ENCODE results near the gene DIDO1. TPM values are rescaled to one million over a fixed set of nuclear protein-coding genes. Genes with fewer than 3 reads are reported as not detected.
A peak's percentile ranks its signal among the peaks of the same experiment; 100 is the strongest.

The DIDO1 gene
- total RNA-seq, 1 donor from 2014 or later = 53.6 TPM

DNA sequence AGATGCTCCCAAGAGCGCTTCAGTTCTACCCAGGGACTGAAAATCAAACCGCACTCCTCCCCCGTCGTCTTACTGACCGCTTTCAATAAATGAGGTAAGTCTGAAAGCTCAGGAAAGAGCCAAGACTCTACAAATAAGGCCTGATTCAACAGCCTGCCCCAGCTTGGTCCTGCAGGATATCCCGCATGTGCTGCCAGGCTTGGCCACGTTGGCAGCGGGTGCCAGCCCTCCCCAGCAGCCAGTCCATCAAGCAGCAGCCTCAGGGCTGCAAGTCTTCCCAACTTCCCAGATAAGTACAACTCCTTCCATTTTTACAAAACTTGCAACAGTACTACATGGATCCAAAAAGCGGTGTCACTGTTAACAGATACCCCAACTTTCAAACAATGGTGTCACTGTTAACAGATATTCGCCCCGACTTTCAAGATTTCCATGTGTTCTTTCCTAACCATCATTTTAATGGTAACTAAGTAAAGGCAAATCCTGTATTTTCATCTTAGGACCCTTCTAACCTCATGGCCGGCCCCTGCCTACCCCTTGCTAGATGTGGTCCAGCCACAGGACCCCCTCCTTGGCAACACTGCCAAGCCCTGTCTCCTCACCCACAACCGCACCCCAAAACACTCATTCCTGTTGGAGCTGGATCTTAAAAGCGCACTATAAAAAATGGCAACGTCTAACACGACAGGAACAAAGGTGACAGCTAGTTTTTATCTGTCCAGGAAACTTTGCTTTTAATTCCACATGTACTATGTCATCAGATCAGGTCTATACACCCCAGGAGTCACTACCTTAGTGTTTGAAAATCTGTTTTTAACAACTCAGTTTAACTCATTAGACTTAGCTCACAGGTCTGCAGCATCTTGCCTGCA is 28.0 kb downstream of the DIDO1 start:
- Mint-ChIP-seq H3K4me1 (ENCODE audit: unreplicated experiment) (peaks cover 6% of the 10 kb centered on the region), H3K27me3 (ENCODE audit: unreplicated experiment) (no peaks in the 10 kb centered on the region), H3K4me3 (ENCODE audit: unreplicated experiment) (no peak overlapping the region), H3K9me3 (ENCODE audit: unreplicated experiment) (no peaks in the 10 kb centered on the region), H3K36me3 (ENCODE audit: unreplicated experiment) (peaks cover 29% of the 10 kb centered on the region), H3K27ac (ENCODE audit: unreplicated experiment) (peak overlapping the region; percentile 23)
- TF ChIP-seq, protein P1, sequence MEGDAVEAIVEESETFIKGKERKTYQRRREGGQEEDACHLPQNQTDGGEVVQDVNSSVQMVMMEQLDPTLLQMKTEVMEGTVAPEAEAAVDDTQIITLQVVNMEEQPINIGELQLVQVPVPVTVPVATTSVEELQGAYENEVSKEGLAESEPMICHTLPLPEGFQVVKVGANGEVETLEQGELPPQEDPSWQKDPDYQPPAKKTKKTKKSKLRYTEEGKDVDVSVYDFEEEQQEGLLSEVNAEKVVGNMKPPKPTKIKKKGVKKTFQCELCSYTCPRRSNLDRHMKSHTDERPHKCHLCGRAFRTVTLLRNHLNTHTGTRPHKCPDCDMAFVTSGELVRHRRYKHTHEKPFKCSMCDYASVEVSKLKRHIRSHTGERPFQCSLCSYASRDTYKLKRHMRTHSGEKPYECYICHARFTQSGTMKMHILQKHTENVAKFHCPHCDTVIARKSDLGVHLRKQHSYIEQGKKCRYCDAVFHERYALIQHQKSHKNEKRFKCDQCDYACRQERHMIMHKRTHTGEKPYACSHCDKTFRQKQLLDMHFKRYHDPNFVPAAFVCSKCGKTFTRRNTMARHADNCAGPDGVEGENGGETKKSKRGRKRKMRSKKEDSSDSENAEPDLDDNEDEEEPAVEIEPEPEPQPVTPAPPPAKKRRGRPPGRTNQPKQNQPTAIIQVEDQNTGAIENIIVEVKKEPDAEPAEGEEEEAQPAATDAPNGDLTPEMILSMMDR (IDR thresholded peaks at IDR 0.05) = no peak
- DNase-seq (ENCODE audit: extremely low spot score, unreplicated experiment) = no peak

DNA sequence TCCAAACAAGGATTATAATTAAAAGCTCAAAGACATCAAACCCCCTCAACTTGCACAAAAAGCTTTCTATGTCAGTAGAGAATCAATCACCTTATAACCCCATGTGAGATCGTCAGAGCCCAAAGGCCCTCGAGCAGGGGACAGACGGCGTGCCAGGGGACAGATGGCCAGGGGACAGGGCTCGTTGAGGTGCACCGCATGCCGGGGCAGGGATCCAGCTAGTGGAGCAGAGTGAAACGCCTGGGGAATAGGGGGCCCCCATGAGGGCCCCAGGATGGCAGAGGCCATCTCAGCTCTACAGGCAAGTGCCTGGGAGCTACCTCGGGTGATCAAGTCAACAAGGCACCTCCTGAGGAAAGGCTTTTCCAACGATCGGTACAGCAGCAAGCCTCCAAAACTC is 28.6 kb downstream of the DIDO1 start:
- peaks cover 6% of the 10 kb centered on the region for H3K4me1 Mint-ChIP-seq (ENCODE audit: unreplicated experiment)
- no peak overlapping the region for H3K27ac Mint-ChIP-seq (ENCODE audit: unreplicated experiment)
- H3K4me3 Mint-ChIP-seq (ENCODE audit: unreplicated experiment) = no peak overlapping the region
- no peaks in the 10 kb centered on the region for H3K27me3 Mint-ChIP-seq (ENCODE audit: unreplicated experiment)
- H3K9me3 Mint-ChIP-seq (ENCODE audit: unreplicated experiment) = no peaks in the 10 kb centered on the region
- H3K36me3 Mint-ChIP-seq (ENCODE audit: unreplicated experiment) = peaks cover 34% of the 10 kb centered on the region
- no peak for DNase-seq (ENCODE audit: extremely low spot score, unreplicated experiment)
- TF ChIP-seq, protein P1 (IDR thresholded peaks at IDR 0.05) = no peak

DNA sequence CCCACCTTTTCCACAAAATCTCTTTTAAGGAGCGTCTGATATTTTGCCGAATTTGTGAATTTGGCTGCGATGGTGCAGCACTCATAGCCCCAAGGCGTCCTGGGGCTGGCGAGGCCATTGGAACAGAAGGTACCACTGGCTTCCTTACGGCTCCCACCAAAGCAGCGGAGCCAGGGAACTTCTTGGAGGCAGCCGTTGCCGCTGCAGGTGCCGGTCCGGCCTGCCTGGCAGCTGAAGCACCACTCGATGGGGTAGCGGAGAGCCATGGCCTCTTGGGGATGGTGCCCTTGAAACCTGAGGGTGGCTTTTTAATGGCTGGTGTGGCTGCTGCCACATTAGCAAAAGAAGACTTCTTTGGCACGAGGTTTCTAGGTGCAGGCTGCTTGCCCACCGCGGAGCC is 29.8 kb downstream of the DIDO1 start:
- no peak overlapping the region for H3K27ac Mint-ChIP-seq (ENCODE audit: unreplicated experiment)

DNA sequence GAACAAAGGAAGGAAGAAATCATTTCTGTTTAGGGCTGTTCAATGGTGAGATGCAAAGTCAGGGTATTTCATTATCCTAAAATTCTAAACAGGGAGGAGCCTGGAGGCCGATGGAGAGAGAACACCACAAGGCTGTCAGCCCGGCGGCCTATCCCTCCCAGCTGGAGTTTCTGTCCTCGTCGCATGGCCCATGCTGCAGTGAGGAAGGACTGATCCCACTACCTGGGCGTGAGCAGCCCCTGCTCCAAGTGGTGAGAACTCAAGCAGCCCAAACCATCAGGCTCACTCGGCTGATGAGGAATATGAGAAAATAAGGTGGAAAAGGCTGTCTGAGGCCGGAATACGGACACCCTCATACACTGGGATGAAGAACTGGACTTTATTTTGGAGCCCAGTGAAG is 30.8 kb downstream of the DIDO1 start:
- no peaks in the 10 kb centered on the region for H3K27me3 Mint-ChIP-seq (ENCODE audit: unreplicated experiment)
- H3K4me1 Mint-ChIP-seq (ENCODE audit: unreplicated experiment) = peaks cover 4% of the 10 kb centered on the region
- H3K4me3 Mint-ChIP-seq (ENCODE audit: unreplicated experiment) = no peak overlapping the region
- DNase-seq (ENCODE audit: extremely low spot score, unreplicated experiment) = no peak
- H3K36me3 Mint-ChIP-seq (ENCODE audit: unreplicated experiment) = peaks cover 42% of the 10 kb centered on the region
- no peak overlapping the region for H3K27ac Mint-ChIP-seq (ENCODE audit: unreplicated experiment)
- TF ChIP-seq, protein P1 (IDR thresholded peaks at IDR 0.05) = no peak
- no peaks in the 10 kb centered on the region for H3K9me3 Mint-ChIP-seq (ENCODE audit: unreplicated experiment)

More for the DNA sequence above, 29.8 kb downstream of the DIDO1 start:
- Mint-ChIP-seq H3K9me3 (ENCODE audit: unreplicated experiment) (no peaks in the 10 kb centered on the region), H3K4me3 (ENCODE audit: unreplicated experiment) (no peak overlapping the region), H3K4me1 (ENCODE audit: unreplicated experiment) (peaks cover 6% of the 10 kb centered on the region), H3K36me3 (ENCODE audit: unreplicated experiment) (peaks cover 38% of the 10 kb centered on the region), H3K27me3 (ENCODE audit: unreplicated experiment) (no peaks in the 10 kb centered on the region)
- TF ChIP-seq, protein P1 (IDR thresholded peaks at IDR 0.05) = no peak
- no peak for DNase-seq (ENCODE audit: extremely low spot score, unreplicated experiment)

DNA sequence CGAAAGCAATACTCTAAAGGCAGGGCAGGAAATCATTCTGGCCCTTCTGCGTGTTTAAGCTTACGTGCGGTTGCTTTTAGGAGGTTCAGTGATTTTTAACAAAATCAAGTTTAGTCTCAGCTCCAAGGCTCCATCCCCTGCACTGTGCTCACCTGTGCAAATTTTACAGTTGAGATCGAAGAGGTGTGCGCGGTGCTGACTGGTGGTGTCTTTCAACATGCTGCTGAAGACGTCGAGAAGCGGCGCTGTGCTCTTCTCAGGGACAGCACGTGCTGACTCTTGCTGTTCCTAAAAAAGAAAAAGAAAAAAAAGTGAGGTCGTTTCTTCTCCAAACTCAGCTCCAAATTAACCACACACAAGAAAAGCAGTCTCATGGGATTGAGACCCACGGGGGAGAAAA is 32.0 kb downstream of the DIDO1 start:
- no peaks in the 10 kb centered on the region for H3K4me1 Mint-ChIP-seq (ENCODE audit: unreplicated experiment)
- H3K27ac Mint-ChIP-seq (ENCODE audit: unreplicated experiment) = no peak overlapping the region
- peaks cover 50% of the 10 kb centered on the region for H3K36me3 Mint-ChIP-seq (ENCODE audit: unreplicated experiment)
- H3K27me3 Mint-ChIP-seq (ENCODE audit: unreplicated experiment) = no peaks in the 10 kb centered on the region
- no peak overlapping the region for H3K4me3 Mint-ChIP-seq (ENCODE audit: unreplicated experiment)
- DNase-seq (ENCODE audit: extremely low spot score, unreplicated experiment) = no peak
- TF ChIP-seq, protein P1 (IDR thresholded peaks at IDR 0.05) = no peak
- no peaks in the 10 kb centered on the region for H3K9me3 Mint-ChIP-seq (ENCODE audit: unreplicated experiment)

Measured in osteocyte (in vitro differentiated cells).